H1 (cell line): Measurements from ENCODE around the gene COLQ. TPM values are rescaled to one million over a fixed set of nuclear protein-coding genes. Genes with fewer than 3 reads are reported as not detected.

ENCODE experiments used
- CTCF ChIA-PET: fragments of 300-600 bp; sonication (Branson Sonifier 250); formaldehyde crosslinking; loops from one replicate; lab custom pipeline; 2021; ENCODE audit not compliant: partially characterized antibody; lab: Charles Lee
- POLR2A ChIA-PET: fragments of 300-600 bp; sonication (Branson Sonifier 250); formaldehyde crosslinking; loops from one replicate; lab custom pipeline; 2021; ENCODE audit warnings: inconsistent platforms; ENCODE audit not compliant: partially characterized antibody; lab: Charles Lee
- DNase-seq, 2 experiments: peaks; one replicate each; pipeline versions ENCODE4 v3.0.0 to v3.0.0-alpha.2; 2010 to 2022; ENCODE audit warnings: low spot score in 2 of 2, low read depth in 1 of 2, mixed read lengths in 1 of 2
- FAIRE-seq: peaks from 2 replicates; lab custom pipeline; 2011; peaks lifted over from hg19 to GRCh38; lab: Jason Lieb, UNC
- H2AFZ ChIP-seq: 2 replicates; pipeline ENCODE4 v1.8.1; 2012; ENCODE audit warnings: low read length, inconsistent platforms
- H2AK5ac ChIP-seq: 2 replicates; pipeline ENCODE4 v1.6.1; 2013; ENCODE audit warnings: low read depth, low read length
- H2BK120ac ChIP-seq: replicated peaks from 2 replicates; pipeline ENCODE3; 2013; ENCODE audit warnings: low read depth, low read length, inconsistent platforms
- H2BK12ac ChIP-seq: 2 replicates; pipeline ENCODE4 v1.6.1; 2013; ENCODE audit warnings: low read depth, low read length
- H2BK15ac ChIP-seq: 2 replicates; pipeline ENCODE4 v1.6.1; 2013; ENCODE audit warnings: low read length
- H2BK20ac ChIP-seq: 2 replicates; pipeline ENCODE4 v1.6.1; 2013; ENCODE audit warnings: low read length
- H2BK5ac ChIP-seq: 2 replicates; pipeline ENCODE4 v1.6.1; 2013; ENCODE audit warnings: low read depth, low read length
- H3K14ac ChIP-seq: 2 replicates; pipeline ENCODE4 v1.6.1; 2013; ENCODE audit warnings: inconsistent platforms; ENCODE audit not compliant: insufficient read length
- H3K18ac ChIP-seq: 2 replicates; pipeline ENCODE4 v1.6.1; 2013; ENCODE audit warnings: low read length; ENCODE audit errors: extremely low read depth
- H3K23ac ChIP-seq: 2 replicates; pipeline ENCODE4 v1.6.1; 2013; ENCODE audit warnings: inconsistent platforms; ENCODE audit not compliant: insufficient read length
- H3K23me2 ChIP-seq: 2 replicates; pipeline ENCODE4 v1.6.1; 2013; ENCODE audit warnings: low read depth, low read length
- H3K27ac ChIP-seq: 2 replicates; pipeline ENCODE4 v1.6.1; 2011; ENCODE audit warnings: low read depth, low read length, inconsistent platforms
- H3K27me3 ChIP-seq, 4 experiments: replicated peaks in 1 of 4; 1 replicate in 1 of 4; 2 replicates in 3 of 4; pipeline versions ENCODE4 v1.6.1 to v1.8.1; 2011 to 2013; ENCODE audit warnings: low read length in 3 of 4, mild to moderate bottlenecking in 3 of 4, inconsistent platforms in 2 of 4, mixed read lengths in 2 of 4, moderate library complexity in 1 of 4; ENCODE audit not compliant: control insufficient read depth in 3 of 4, insufficient read depth in 3 of 4; ENCODE audit errors: extremely low read depth in 1 of 4
- H3K36me3 ChIP-seq, 4 experiments: 2 replicates each; pipeline versions ENCODE4 v1.6.1 to v1.8.1; 2011 to 2013; ENCODE audit warnings: mild to moderate bottlenecking in 4 of 4, low read length in 3 of 4, moderate library complexity in 2 of 4, control low read depth in 1 of 4, inconsistent platforms in 1 of 4; ENCODE audit not compliant: insufficient read depth in 4 of 4, control insufficient read depth in 2 of 4
- H3K4ac ChIP-seq: replicated peaks from 2 replicates; pipeline ENCODE3; 2013; ENCODE audit warnings: low read length, low read depth, mixed read lengths, inconsistent platforms; ENCODE audit not compliant: insufficient read length
- H3K4me1 ChIP-seq, 4 experiments: replicated peaks in 1 of 4; 1 replicate in 1 of 4; 2 replicates in 3 of 4; pipeline versions ENCODE4 v1.6.1 to v1.8.1; 2011 to 2013; ENCODE audit warnings: low read length in 3 of 4, inconsistent platforms in 2 of 4, mixed read lengths in 1 of 4; ENCODE audit not compliant: insufficient read depth in 4 of 4, control insufficient read depth in 3 of 4
- H3K4me2 ChIP-seq, 2 experiments: 2 replicates each; pipeline versions ENCODE4 v1.6.1 to v1.8.1; 2011 to 2013; ENCODE audit warnings: low read depth in 2 of 2, low read length in 2 of 2, control low read depth in 1 of 2, inconsistent platforms in 1 of 2, mild to moderate bottlenecking in 1 of 2; ENCODE audit not compliant: insufficient read depth in 1 of 2
- H3K4me3 ChIP-seq, 4 experiments: fragments of 200-600, 300-600 bp in 1 of 4; sonication (generic), shearing (Covaris generic), sonication (Bioruptor Twin) in 1 of 4; 2 replicates each; pipeline versions ENCODE4 v1.5.1 to v1.8.1; 2011 to 2016; ENCODE audit warnings: low read length in 4 of 4, low read depth in 3 of 4, control low read depth in 2 of 4, inconsistent platforms in 2 of 4, mild to moderate bottlenecking in 2 of 4, mixed read lengths in 1 of 4, moderate library complexity in 1 of 4; ENCODE audit not compliant: insufficient read depth in 2 of 4; ENCODE audit errors: extremely low read depth in 1 of 4
- H3K56ac ChIP-seq: replicated peaks from 2 replicates; pipeline ENCODE3; 2013; ENCODE audit warnings: low read depth, mild to moderate bottlenecking, mixed read lengths, low read length, inconsistent platforms; ENCODE audit not compliant: insufficient read length
- H3K79me1 ChIP-seq: 2 replicates; pipeline ENCODE4 v1.6.1; 2013; ENCODE audit warnings: low read depth, low read length, control low read depth
- H3K79me2 ChIP-seq, 2 experiments: 2 replicates each; pipeline versions ENCODE4 v1.6.1 to v1.8.1; 2012 to 2013; ENCODE audit warnings: low read length in 2 of 2, mild to moderate bottlenecking in 2 of 2, inconsistent platforms in 1 of 2; ENCODE audit not compliant: insufficient read depth in 2 of 2, control insufficient read depth in 1 of 2
- H3K9ac ChIP-seq, 4 experiments: replicated peaks in 1 of 4; 1 replicate in 1 of 4; 2 replicates in 3 of 4; pipeline versions ENCODE4 v1.6.1 to v1.8.1; 2011 to 2013; ENCODE audit warnings: low read depth in 3 of 4, low read length in 3 of 4, control low read depth in 2 of 4, mild to moderate bottlenecking in 2 of 4, moderate library complexity in 2 of 4, inconsistent platforms in 1 of 4; ENCODE audit errors: extremely low read depth in 1 of 4
- H3K9me3 ChIP-seq, 2 experiments: 2 replicates each; pipeline versions ENCODE4 v1.6.1 to v1.8.1; 2012 to 2013; ENCODE audit warnings: mild to moderate bottlenecking in 2 of 2, moderate library complexity in 2 of 2, control low read depth in 1 of 2, inconsistent platforms in 1 of 2, low read depth in 1 of 2, low read length in 1 of 2, mixed read lengths in 1 of 2; ENCODE audit not compliant: insufficient read depth in 2 of 2
- H4K20me1 ChIP-seq, 2 experiments: replicated peaks in 1 of 2; 2 replicates each; pipeline versions ENCODE3 to v1.8.1; 2011 to 2013; ENCODE audit warnings: inconsistent platforms in 2 of 2, low read length in 2 of 2, mild to moderate bottlenecking in 1 of 2; ENCODE audit not compliant: insufficient read depth in 2 of 2, control insufficient read depth in 1 of 2
- H4K5ac ChIP-seq: 2 replicates; pipeline ENCODE4 v1.6.1; 2013; ENCODE audit warnings: low read length, low read depth, mixed read lengths, inconsistent platforms; ENCODE audit not compliant: insufficient read length
- H4K8ac ChIP-seq: 2 replicates; pipeline ENCODE4 v1.8.0; 2013; ENCODE audit warnings: mild to moderate bottlenecking, moderate library complexity, low read length, inconsistent platforms; ENCODE audit not compliant: insufficient read depth; ENCODE audit errors: extremely low read depth
- H4K91ac ChIP-seq: replicated peaks from 2 replicates; pipeline ENCODE3; 2013; ENCODE audit warnings: low read length, mixed read lengths, inconsistent platforms; ENCODE audit not compliant: insufficient read length
- BACH1 ChIP-seq: IDR thresholded peaks from 2 replicates; pipeline ENCODE4 v1.6.1; 2012; ENCODE audit warnings: low read length, improper control_type of control experiment
- BCL11A ChIP-seq, 2 experiments: IDR thresholded peaks; one replicate each; pipeline ENCODE4 v1.6.1; 2011; ENCODE audit warnings: low read depth in 2 of 2, low read length in 2 of 2, mild to moderate bottlenecking in 2 of 2
- BRCA1 ChIP-seq: IDR thresholded peaks from 2 replicates; pipeline ENCODE4 v1.6.1; 2012; ENCODE audit warnings: low read depth, low read length, improper control_type of control experiment
- CTBP2 ChIP-seq: IDR thresholded peaks from 2 replicates; pipeline ENCODE4 v1.7.0; 2011; ENCODE audit warnings: borderline replicate concordance, mild to moderate bottlenecking, moderate library complexity, mixed read lengths, low read length; ENCODE audit not compliant: insufficient read depth, insufficient read length
- HDAC2 ChIP-seq, 2 experiments: fragments of 300-600 bp in 1 of 2; sonication (generic) in 1 of 2; IDR thresholded peaks; 2 replicates each; pipeline ENCODE4 v1.6.1; 2011 to 2012; ENCODE audit warnings: low read depth in 2 of 2, low read length in 2 of 2, mild to moderate bottlenecking in 2 of 2, moderate library complexity in 2 of 2, borderline replicate concordance in 1 of 2, inconsistent platforms in 1 of 2
- RFX5 ChIP-seq: IDR thresholded peaks from 2 replicates; pipeline ENCODE4 v1.6.1; 2011; ENCODE audit warnings: low read depth, low read length, improper control_type of control experiment, borderline replicate concordance
- RXRA ChIP-seq: IDR thresholded peaks from 2 replicates; pipeline ENCODE4 v1.6.1; 2011; ENCODE audit warnings: low read depth, mild to moderate bottlenecking, low read length, moderate library complexity; ENCODE audit not compliant: insufficient read depth
- SIX5 ChIP-seq: IDR thresholded peaks from 2 replicates; pipeline ENCODE4 v1.6.1; 2011; ENCODE audit warnings: mild to moderate bottlenecking, low read depth, low read length
- SRF ChIP-seq: IDR thresholded peaks from 2 replicates; pipeline ENCODE4 v1.6.1; 2011; ENCODE audit warnings: mild to moderate bottlenecking, low read depth, low read length, moderate library complexity
- TAF1 ChIP-seq: IDR thresholded peaks from 2 replicates; pipeline ENCODE4 v1.6.1; 2011; ENCODE audit warnings: mild to moderate bottlenecking, low read depth, low read length
- WGBS, 2 experiments: shearing (Covaris generic) in 1 of 2; methylation state at CpG; one replicate each; pipeline versions ENCODE4 v1.1.6 to v1.1.7; 2013 to 2015; ENCODE audit warnings: low lambda C conversion rate in 2 of 2, mixed read lengths in 2 of 2, inconsistent platforms in 1 of 2, low coverage in 1 of 2, missing lambda C conversion rate in 1 of 2; ENCODE audit not compliant: insufficient replicate concordance in 2 of 2, insufficient coverage in 1 of 2, insufficient read length in 1 of 2; ENCODE audit errors: extremely low coverage in 1 of 2, missing lambda C conversion rate in 1 of 2; 5-methylcytosine and 5-hydroxymethylcytosine counted together
- polyA plus RNA-seq, 7 experiments: library from polyadenylated mRNA; depleted of rRNA in 3 of 7; stranded (reverse) in 5 of 7; unstranded in 2 of 7; fragments of >200 nt in 5 of 7; fragments of 200-250 nt in 2 of 7; gene quantifications; 1 replicate in 5 of 7; 2 replicates in 1 of 7; 4 replicates in 1 of 7; pipeline versions ENCODE4 v1.2.1 to v1.2.3, GENCODE V29; 2011 to 2013; ENCODE audit warnings: missing spikeins in 2 of 7, mixed read lengths in 2 of 7
- total RNA-seq: library from RNA; stranded (reverse); fragmentation: NEBNext Ultra II Directional; extraction: Animal tissue kit (Norgen Biotek cat#: 25700); gene quantifications from 2 replicates; pipeline ENCODE4 v1.2.1, GENCODE V29; 2021

Gene COLQ
- total and polyA plus RNA-seq, 2 of the 8 experiments (the other 6 are each of a cell fraction or from before 2014, with no cell fraction given): 1.5 to 1.9 TPM

- Histone ChIP-seq H3K23me2 (no peaks in the 10 kb centered on the region), H3K23ac (no peak overlapping the region), H3K56ac (no peak overlapping the region), H4K5ac (no peak overlapping the region), H3K4me2 (no peak overlapping the region), H3K36me3 (peaks cover 7 to 29% (median 21%) of the 10 kb centered on the region in 4 experiments), H3K4ac (no peak overlapping the region), H2BK12ac (no peak overlapping the region), H3K18ac (no peak overlapping the region), H2AK5ac (no peak overlapping the region), H3K14ac (no peak overlapping the region), H2AFZ (no peak overlapping the region), H3K27ac (no peak overlapping the region), H3K9me3 (no peaks in the 10 kb centered on the region), H2BK120ac (no peak overlapping the region), H2BK20ac (no peak overlapping the region), H4K8ac (no peak overlapping the region), H4K20me1 (no peaks in the 10 kb centered on the region), H3K4me3 (no peak overlapping the region), H2BK15ac (no peak overlapping the region), H2BK5ac (no peak overlapping the region), H3K27me3 (no peaks in the 10 kb centered on the region), H3K9ac (no peak overlapping the region), H3K79me1 (no peaks in the 10 kb centered on the region), H3K79me2 (no peaks in the 10 kb centered on the region; a peak in 1 of 4 replicates), H4K91ac (no peak overlapping the region), H3K4me1 (no peaks in the 10 kb centered on the region)
- POLR2A ChIA-PET: interaction anchor here (0.9 kb wide), 1 partner anchor 9 kb away, joined by 4 read pairs; no protein-coding TSS in a partner anchor
- no peak for FAIRE-seq
- WGBS, 2 experiments: 85% methylated on average over 4 of the region's 4 CpGs; no CpG with 5 or more reads in 1 of the 2 experiments
- TF ChIP-seq RFX5 (no peak), BRCA1 (no peak), RXRA (no peak), TAF1 (no peak), BACH1 (no peak), BCL11A (IDR thresholded peaks at IDR 0.05; ENCODE audit: low read depth in 2 of 2, low read length in 2 of 2) (no peak), CTBP2 (no peak), SIX5 (no peak), HDAC2 (IDR thresholded peaks at IDR 0.05; ENCODE audit: borderline replicate concordance in 1 of 2, low read depth in 2 of 2, low read length in 2 of 2) (no peak), SRF (no peak)
- CTCF ChIA-PET: interaction anchor here (0.6 to 2.2 kb wide), 5 partner anchors 11 to 113 kb away, joined by 3 to 5 read pairs (median 4); no protein-coding TSS in a partner anchor
- DNase-seq: no peak
Observed at GRCh38 chr3:15443826-15444524, 77.5 kb downstream of the COLQ start.
